Peyer's patch (tissue), 4 donors: ENCODE data around the gene HBQ1.

ENCODE experiments used
- CTCF ChIP-seq, 6 experiments: fragments of 450-650 bp in 4 of 6; fragments of 200-600 bp in 2 of 6; sonication (generic) in 1 of 6; IDR thresholded peaks; one replicate each; pipeline ENCODE4 v1.5.1; 2017 to 2019; ENCODE audit warnings: antibody characterized with exemption in 6 of 6, mild to moderate bottlenecking in 3 of 6, moderate library complexity in 1 of 6
- POLR2A ChIP-seq, 2 donors: fragments of 450-650 bp; IDR thresholded peaks; one replicate each; pipeline ENCODE4 v1.5.1; 2017; ENCODE audit warnings: antibody characterized with exemption in 2 of 2, mild to moderate bottlenecking in 2 of 2, moderate library complexity in 2 of 2

GRCh38 chr16:169014-169413, 11.2 kb upstream of the HBQ1 start:
- TF ChIP-seq CTCF (IDR thresholded peaks at IDR 0.05): no peak
- no peak for TF ChIP-seq POLR2A (IDR thresholded peaks at IDR 0.05)
